AG04450 (cell line): ENCODE results near the gene CDH22. TPM values are rescaled to one million over a fixed set of nuclear protein-coding genes. Genes with fewer than 3 reads are reported as not detected.

Source experiments
- CTCF ChIA-PET: fragments of 300-600, 350-600 bp; formaldehyde crosslinking; extraction: SDS; loops from one replicate; lab custom pipeline; 2022; ENCODE audit warnings: antibody characterized with exemption, inconsistent platforms; lab: Charles Lee
- POLR2A ChIA-PET: fragments of 350-600 bp; formaldehyde crosslinking; extraction: SDS; loops from one replicate; lab custom pipeline; 2021; ENCODE audit warnings: antibody characterized with exemption, inconsistent platforms; lab: Yijun Ruan, JAX
- DNase-seq: peaks from one replicate; pipeline ENCODE4 v3.0.0-alpha.2; 2011; ENCODE audit warnings: low read depth, low spot score
- H3K27ac ChIP-seq: one replicate; pipeline ENCODE4 v1.5.1; 2012; ENCODE audit warnings: low read depth, low read length, control low read depth
- H3K27me3 ChIP-seq: one replicate; pipeline ENCODE4 v1.6.0; 2012; ENCODE audit warnings: low read length; ENCODE audit not compliant: control insufficient read depth, insufficient read depth
- H3K4me3 ChIP-seq: 2 replicates; pipeline ENCODE4 v1.5.1; 2011; ENCODE audit warnings: mild to moderate bottlenecking, low read depth, low read length, control low read depth
- H3K9me3 ChIP-seq: 2 replicates; pipeline ENCODE4 v1.5.1; 2012; ENCODE audit warnings: low read length; ENCODE audit not compliant: control insufficient read depth, insufficient read depth
- polyA plus RNA-seq: library from polyadenylated mRNA; depleted of rRNA; stranded (reverse); fragments of >200 nt; gene quantifications from 2 replicates; pipeline ENCODE4 v1.2.3, GENCODE V29; 2011
- TF ChIP-seq, protein P1 (sequence below): IDR thresholded peaks from 2 replicates; pipeline ENCODE4 v1.5.1; 2011; ENCODE audit warnings: low read depth, low read length, control low read depth, inconsistent platforms

The CDH22 gene
- polyA plus RNA-seq, 1 experiment: not detected

DNA sequence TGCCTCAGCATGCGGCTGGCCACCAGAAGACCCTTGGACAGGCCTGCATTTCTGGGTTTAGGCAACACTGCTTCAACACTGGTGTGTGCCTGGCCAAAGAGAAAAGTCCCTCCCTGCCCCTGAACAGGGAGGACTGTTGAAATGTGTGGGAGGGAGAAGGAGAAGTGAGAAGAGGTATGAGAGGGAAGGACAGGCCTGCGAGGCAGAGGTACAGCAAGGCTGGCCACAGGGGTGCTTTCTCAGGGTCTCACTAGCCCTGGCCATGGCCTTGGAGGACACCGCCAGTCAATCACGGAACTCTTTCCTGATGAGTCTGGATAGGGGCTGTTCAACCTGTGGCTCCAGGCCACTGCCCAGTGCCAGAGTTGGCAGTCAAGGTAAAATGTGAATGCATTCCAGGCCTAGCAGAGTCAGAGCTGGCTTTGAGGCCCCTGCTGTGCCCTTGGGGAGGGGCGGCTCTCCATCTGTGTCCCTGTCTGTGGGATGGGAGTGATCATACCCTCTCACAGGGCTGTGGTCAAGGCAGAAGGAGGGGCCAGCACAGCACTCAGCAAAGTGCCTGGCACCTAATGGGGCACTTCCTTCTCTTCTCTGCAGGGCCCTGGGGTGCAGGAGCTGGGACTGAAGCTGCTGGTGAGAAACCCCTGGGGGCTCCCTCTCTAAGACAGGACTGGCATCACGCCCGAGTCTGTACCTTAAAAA, 43.2 kb upstream of the CDH22 start:
- ChIA-PET POLR2A (no interaction called here), CTCF (interaction anchor here (2.8 to 3.5 kb wide), 2 partner anchors 220 to 382 kb away, joined by 20 to 49 read pairs; no protein-coding TSS in a partner anchor)
- H3K4me3 ChIP-seq: no peak overlapping the region
- H3K9me3 ChIP-seq: no peaks in the 10 kb centered on the region; the same call in 1 of the 2 replicates
- TF ChIP-seq, protein P1, sequence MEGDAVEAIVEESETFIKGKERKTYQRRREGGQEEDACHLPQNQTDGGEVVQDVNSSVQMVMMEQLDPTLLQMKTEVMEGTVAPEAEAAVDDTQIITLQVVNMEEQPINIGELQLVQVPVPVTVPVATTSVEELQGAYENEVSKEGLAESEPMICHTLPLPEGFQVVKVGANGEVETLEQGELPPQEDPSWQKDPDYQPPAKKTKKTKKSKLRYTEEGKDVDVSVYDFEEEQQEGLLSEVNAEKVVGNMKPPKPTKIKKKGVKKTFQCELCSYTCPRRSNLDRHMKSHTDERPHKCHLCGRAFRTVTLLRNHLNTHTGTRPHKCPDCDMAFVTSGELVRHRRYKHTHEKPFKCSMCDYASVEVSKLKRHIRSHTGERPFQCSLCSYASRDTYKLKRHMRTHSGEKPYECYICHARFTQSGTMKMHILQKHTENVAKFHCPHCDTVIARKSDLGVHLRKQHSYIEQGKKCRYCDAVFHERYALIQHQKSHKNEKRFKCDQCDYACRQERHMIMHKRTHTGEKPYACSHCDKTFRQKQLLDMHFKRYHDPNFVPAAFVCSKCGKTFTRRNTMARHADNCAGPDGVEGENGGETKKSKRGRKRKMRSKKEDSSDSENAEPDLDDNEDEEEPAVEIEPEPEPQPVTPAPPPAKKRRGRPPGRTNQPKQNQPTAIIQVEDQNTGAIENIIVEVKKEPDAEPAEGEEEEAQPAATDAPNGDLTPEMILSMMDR: no peak
- H3K27me3 ChIP-seq: no peaks in the 10 kb centered on the region
- no peak for DNase-seq
- H3K27ac ChIP-seq: peak overlapping the region; percentile 86

DNA sequence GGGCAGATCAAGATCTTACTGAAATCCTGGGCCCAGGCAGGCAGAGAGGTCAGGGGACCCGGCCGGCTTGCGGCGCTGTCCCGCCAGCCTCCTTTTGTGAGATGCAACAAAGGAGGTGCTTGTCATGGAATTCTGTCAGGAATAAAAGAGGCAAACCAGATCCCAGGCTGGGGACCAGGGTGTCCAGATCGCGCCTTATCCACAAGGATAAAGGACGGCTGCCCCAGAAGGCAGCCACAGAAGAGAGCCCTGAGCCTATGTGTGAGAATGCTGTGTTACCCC, 42.6 kb upstream of the CDH22 start:
- CTCF ChIA-PET: interaction anchor here (2.8 to 3.5 kb wide), 2 partner anchors 220 to 381 kb away, joined by 20 to 49 read pairs; no protein-coding TSS in a partner anchor
- H3K4me3 ChIP-seq: no peak overlapping the region
- H3K27ac ChIP-seq: peak overlapping the region; percentile 86
- POLR2A ChIA-PET: no interaction called here
- no peaks in the 10 kb centered on the region; the same call in 1 of the 2 replicates for H3K9me3 ChIP-seq
- no peak for DNase-seq
- TF ChIP-seq, protein P1: no peak
- no peaks in the 10 kb centered on the region for H3K27me3 ChIP-seq

DNA sequence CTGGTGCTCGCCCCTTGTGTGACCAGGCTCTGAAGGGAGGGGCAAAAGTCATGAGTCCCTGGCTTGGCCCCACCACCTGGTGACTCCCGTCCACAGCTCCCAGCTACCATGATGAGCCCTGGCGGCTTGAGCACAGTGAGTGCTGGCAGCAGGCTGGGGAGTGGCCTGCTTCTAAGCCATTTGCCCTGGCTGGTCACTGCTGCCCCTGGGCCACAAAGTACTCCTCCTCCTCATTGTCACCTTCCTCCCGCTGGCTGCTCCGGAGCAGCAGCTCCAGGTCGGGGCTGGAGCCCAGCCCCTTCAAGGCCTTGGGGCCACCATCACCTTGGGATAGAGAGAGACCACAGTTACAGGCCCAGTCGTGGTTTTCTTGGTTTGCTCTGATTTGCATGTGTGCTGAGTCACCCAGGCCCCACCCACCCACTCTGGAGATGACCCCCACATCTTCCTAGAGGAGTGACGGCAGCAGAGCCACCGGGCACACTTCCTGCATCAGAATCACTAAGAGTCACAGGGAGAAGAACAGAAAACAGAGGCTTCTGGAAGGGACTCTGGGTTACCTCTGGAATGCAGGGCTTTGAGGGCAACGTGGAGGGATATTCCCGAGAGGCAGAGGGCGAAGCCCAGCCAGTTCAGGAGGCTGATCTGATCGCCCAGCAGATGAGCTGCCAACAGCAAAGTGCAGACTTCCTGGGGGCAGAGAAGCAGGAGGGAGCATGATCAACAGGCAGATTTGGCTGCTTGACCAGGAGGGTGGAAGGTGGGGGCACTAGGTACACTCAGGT, 42.1 kb upstream of the CDH22 start:
- CTCF ChIA-PET: interaction anchor here (0.6 to 3.5 kb wide), 4 partner anchors 219 to 1280 kb away, joined by 4 to 49 read pairs (median 12); no protein-coding TSS in a partner anchor
- POLR2A ChIA-PET: no interaction called here

GRCh38 chr20:46349742-46350056, 41.4 kb upstream of the CDH22 start:
- TF ChIP-seq, protein P1: no peak
- DNase-seq: no peak
- Histone ChIP-seq H3K4me3 (no peak overlapping the region), H3K27ac (peak overlapping the region; percentile 86), H3K9me3 (no peaks in the 10 kb centered on the region; the same call in 1 of the 2 replicates), H3K27me3 (peaks cover 3% of the 10 kb centered on the region)
- CTCF ChIA-PET: interaction anchor here (0.6 to 3.5 kb wide), 17 partner anchors 10 to 1280 kb away, joined by 3 to 49 read pairs (median 4); no protein-coding TSS in a partner anchor
- POLR2A ChIA-PET: no interaction called here

More for the DNA sequence above, 42.1 kb upstream of the CDH22 start:
- peak; percentile 65 for DNase-seq
- H3K27ac ChIP-seq: peak overlapping the region; percentile 86
- H3K9me3 ChIP-seq: no peaks in the 10 kb centered on the region; the same call in 1 of the 2 replicates
- TF ChIP-seq, protein P1: no peak
- no peak overlapping the region for H3K4me3 ChIP-seq
- H3K27me3 ChIP-seq: no peaks in the 10 kb centered on the region
